D721Med (cell line): ENCODE measurements around the gene GALNT1.

Experiments
- DNase-seq: peaks from one replicate; pipeline ENCODE4 v3.0.0; 2011; ENCODE audit warnings: low spot score; ENCODE audit not compliant: insufficient read length
- FAIRE-seq: peaks from 2 replicates; lab custom pipeline; 2011; peaks lifted over from hg19 to GRCh38; lab: Jason Lieb, UNC
- TF ChIP-seq, protein P1 (sequence below): IDR thresholded peaks from 2 replicates; pipeline ENCODE4 v1.5.1; 2012; ENCODE audit warnings: mild to moderate bottlenecking, control low read depth; ENCODE audit not compliant: insufficient read depth; ENCODE audit errors: missing control alignments

The GALNT1 gene

DNA sequence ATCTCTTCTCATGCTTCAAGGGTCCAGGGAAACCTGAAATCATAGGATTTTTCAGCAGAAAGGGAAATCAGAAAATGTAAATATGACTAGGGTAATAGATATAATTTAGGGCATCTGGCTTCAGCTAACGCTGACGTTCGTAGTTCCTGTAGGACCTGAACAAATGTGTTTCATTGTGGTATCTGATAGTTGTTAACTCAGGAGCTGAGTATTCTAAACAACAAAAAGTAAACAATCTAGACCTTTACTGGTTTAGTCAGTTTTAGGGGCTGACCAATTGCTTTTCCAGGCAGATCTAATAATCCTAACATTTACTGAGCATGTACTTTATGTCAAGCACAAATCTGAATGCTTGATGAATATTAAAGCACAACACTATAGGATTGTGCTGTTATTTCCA lies 114.8 kb downstream of the GALNT1 start:
- TF ChIP-seq, protein P1, sequence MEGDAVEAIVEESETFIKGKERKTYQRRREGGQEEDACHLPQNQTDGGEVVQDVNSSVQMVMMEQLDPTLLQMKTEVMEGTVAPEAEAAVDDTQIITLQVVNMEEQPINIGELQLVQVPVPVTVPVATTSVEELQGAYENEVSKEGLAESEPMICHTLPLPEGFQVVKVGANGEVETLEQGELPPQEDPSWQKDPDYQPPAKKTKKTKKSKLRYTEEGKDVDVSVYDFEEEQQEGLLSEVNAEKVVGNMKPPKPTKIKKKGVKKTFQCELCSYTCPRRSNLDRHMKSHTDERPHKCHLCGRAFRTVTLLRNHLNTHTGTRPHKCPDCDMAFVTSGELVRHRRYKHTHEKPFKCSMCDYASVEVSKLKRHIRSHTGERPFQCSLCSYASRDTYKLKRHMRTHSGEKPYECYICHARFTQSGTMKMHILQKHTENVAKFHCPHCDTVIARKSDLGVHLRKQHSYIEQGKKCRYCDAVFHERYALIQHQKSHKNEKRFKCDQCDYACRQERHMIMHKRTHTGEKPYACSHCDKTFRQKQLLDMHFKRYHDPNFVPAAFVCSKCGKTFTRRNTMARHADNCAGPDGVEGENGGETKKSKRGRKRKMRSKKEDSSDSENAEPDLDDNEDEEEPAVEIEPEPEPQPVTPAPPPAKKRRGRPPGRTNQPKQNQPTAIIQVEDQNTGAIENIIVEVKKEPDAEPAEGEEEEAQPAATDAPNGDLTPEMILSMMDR: no peak
- DNase-seq (no peak), FAIRE-seq (peak; percentile 84)

DNA sequence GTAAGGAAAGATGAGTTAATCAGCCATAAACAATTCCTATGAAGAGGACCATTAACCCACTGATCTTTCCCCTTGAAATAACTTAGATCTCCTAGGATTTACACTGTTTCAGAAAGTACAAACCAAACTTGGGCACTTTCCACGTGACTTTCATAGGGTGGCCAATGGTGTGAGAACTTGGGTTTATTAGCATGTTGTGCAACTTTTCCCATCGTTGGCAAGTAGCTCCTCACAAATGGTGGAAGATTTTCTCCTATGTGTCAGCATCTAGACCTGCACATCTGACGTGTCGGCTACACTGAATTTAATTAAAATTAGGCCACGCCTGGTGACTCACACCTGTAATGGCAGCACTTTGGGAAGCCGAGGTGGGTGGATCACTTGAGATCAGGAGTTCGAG lies 116.3 kb downstream of the GALNT1 start:
- TF ChIP-seq, protein P1: no peak
- FAIRE-seq (no peak), DNase-seq (no peak)

DNA sequence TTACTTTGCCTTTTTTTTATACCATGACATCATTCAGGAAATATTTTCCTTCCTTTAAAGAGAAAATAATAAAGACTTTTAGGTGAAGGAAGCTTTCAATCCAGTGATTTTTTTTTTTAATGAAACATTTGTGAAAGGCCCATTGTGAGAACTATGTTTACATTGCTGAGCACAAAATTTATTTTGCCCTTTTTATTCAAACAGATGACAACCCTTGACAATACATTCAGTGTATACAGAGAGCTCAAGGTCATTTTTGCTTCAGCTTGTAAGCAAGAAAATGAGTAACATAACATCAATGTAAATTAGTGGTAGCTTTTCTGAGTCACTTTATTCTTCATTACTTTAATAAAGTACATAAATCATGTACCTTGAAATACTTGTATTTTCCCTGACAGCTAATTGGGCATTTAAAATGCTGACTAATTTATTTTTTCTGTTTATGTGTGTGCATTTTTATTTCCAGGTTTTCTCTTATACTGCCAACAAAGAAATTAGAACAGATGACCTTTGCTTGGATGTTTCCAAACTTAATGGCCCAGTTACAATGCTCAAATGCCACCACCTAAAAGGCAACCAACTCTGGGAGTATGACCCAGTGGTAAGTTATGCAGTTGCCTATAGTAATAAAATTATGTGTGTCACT lies 121.6 kb downstream of the GALNT1 start:
- TF ChIP-seq, protein P1: no peak
- DNase-seq (no peak), FAIRE-seq (peak; percentile 94)

DNA sequence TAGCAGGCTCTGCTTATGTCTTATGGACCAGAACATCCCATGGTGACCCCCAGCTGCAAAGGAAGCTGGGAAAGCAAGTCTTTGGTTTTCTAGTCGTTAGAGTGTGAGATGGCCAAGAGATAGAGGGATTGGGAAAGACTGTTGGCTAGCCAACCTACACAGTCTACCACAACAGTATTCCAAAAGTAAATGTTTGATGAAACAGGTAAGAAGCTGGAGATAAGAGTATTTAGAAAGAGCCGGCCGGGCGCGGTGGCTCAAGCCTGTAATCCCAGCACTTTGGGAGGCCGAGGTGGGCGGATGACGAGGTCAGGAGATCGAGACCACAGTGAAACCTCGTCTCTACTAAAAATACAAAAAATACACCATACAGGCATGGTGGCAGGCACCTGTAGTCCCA lies 124.4 kb downstream of the GALNT1 start:
- no peak for DNase-seq
- no peak for FAIRE-seq
- TF ChIP-seq, protein P1: no peak

DNA sequence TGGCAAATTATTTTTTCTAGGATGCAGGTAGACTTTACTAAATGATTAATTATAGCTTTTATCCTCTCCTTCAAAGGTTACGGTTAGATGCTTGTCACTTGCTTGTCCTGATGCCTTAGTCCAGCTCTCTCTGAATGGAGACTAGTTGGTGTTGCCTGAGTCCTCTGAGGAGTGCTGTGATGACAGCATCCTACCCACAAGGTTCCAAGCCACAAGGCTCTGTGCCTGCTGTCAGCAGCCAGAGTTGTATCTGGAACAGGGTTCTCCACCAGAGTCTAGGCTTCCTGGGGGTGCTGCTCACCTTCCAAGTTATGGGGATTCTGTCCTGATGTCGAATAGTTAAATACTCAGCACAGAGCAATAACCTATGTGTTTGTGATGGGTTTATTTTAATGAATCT lies 125.7 kb downstream of the GALNT1 start:
- DNase-seq: no peak
- TF ChIP-seq, protein P1: no peak
- FAIRE-seq: no peak

DNA sequence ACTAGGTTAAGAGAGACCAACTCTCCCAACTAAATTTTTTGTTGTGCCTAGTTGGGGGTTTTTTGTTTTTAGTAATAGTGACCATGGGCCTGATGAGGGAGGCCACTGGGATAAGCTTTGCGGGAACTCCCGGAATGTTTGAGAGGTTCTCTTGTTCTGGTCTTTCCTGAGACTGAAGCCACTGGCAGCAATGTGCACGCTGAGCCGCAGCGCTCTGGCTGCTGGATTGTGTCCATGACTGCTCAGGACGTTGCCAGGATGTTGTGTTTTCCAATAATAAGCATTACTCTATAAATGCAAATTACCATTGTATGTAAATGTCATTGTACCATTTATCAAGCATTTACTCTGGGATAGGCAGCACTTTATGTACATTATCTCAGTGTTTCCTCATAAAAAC lies 126.1 kb downstream of the GALNT1 start:
- no peak for FAIRE-seq
- TF ChIP-seq, protein P1: no peak
- no peak for DNase-seq

DNA sequence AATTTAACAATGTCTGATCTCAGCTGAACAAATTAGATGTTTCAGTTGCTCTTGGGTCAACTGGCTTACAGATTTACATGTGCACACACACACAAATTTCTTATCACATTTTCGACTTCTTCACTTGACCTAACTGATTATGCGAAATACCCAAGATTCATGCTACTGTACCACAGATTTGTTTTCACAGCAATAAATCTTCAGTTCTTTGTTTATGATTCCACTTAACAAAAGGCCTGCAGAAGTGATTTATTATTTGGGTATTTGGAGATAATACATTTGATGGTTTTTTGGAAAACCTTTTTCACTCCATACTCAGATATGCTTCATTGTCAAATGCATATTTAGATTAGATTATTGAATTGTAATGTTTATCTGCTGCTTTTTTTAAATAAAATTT lies 129.0 kb downstream of the GALNT1 start:
- DNase-seq: no peak
- no peak for FAIRE-seq
- TF ChIP-seq, protein P1: no peak
